Neuronal stem cell (in vitro differentiated cells): ENCODE data around the gene ALDH3B2.
A peak's percentile ranks its signal among the peaks of the same experiment; 100 is the strongest.

Source experiments
- DNase-seq: peaks from one replicate; pipeline ENCODE4 v3.0.0-alpha.2; 2013; ENCODE audit warnings: low spot score
- H2AFZ ChIP-seq: one replicate; pipeline ENCODE4 v1.6.1; 2013; ENCODE audit warnings: mild to moderate bottlenecking, low read length, inconsistent platforms
- H2AK5ac ChIP-seq: 2 replicates; pipeline ENCODE4 v1.6.1; 2013; ENCODE audit warnings: low read depth, mild to moderate bottlenecking, inconsistent platforms, low read length, moderate library complexity, mixed read lengths
- H2BK120ac ChIP-seq: 2 replicates; pipeline ENCODE4 v1.6.1; 2013; ENCODE audit warnings: low read depth, mild to moderate bottlenecking, inconsistent platforms, low read length, moderate library complexity, mixed read lengths
- H2BK12ac ChIP-seq: one replicate; pipeline ENCODE4 v1.6.1; 2013; ENCODE audit warnings: low read length, inconsistent platforms
- H2BK15ac ChIP-seq: 2 replicates; pipeline ENCODE4 v1.6.1; 2013; ENCODE audit warnings: mild to moderate bottlenecking, low read length, inconsistent platforms, mixed read lengths
- H2BK5ac ChIP-seq: one replicate; pipeline ENCODE4 v1.6.1; 2013; ENCODE audit warnings: inconsistent platforms, mild to moderate bottlenecking, low read length, moderate library complexity
- H3K14ac ChIP-seq: one replicate; pipeline ENCODE4 v1.6.1; 2013; ENCODE audit warnings: low read length, inconsistent platforms
- H3K18ac ChIP-seq: 2 replicates; pipeline ENCODE4 v1.6.1; 2013; ENCODE audit warnings: low read length, inconsistent platforms
- H3K23ac ChIP-seq: 2 replicates; pipeline ENCODE4 v1.6.1; 2013; ENCODE audit warnings: low read depth, mild to moderate bottlenecking, mixed read lengths, low read length, inconsistent platforms; ENCODE audit not compliant: poor library complexity
- H3K27ac ChIP-seq: replicated peaks from 3 replicates; pipeline ENCODE4 v1.5.1; 2013; ENCODE audit warnings: low read length, inconsistent platforms
- H3K27me3 ChIP-seq, 3 experiments: 2 replicates each; pipeline ENCODE4 v1.6.1; 2013; ENCODE audit warnings: low read length in 3 of 3, mild to moderate bottlenecking in 2 of 3, inconsistent platforms in 1 of 3, low read depth in 1 of 3, mixed read lengths in 1 of 3, moderate library complexity in 1 of 3; ENCODE audit not compliant: control insufficient read depth in 3 of 3, insufficient read depth in 3 of 3
- H3K36me3 ChIP-seq, 2 donors: replicated peaks in 1 of 2; 2 replicates each; pipeline ENCODE4 v1.6.1; 2013; ENCODE audit warnings: low read length in 2 of 2; ENCODE audit not compliant: control insufficient read depth in 2 of 2, insufficient read depth in 2 of 2
- H3K4ac ChIP-seq: 2 replicates; pipeline ENCODE4 v1.6.1; 2013; ENCODE audit warnings: inconsistent platforms, mild to moderate bottlenecking, low read length, moderate library complexity
- H3K4me1 ChIP-seq, 2 donors: 1 replicate in 1 of 2; 2 replicates in 1 of 2; pipeline ENCODE4 v1.6.1; 2013; ENCODE audit warnings: low read length in 2 of 2, low read depth in 1 of 2; ENCODE audit not compliant: control insufficient read depth in 2 of 2, insufficient read depth in 1 of 2
- H3K4me2 ChIP-seq: one replicate; pipeline ENCODE4 v1.6.1; 2013; ENCODE audit warnings: mild to moderate bottlenecking, low read length, inconsistent platforms; ENCODE audit not compliant: insufficient read depth, poor library complexity, severe bottlenecking
- H3K4me3 ChIP-seq, 2 donors: 2 replicates each; pipeline ENCODE4 v1.5.1; 2013; ENCODE audit warnings: low read length in 2 of 2, mild to moderate bottlenecking in 2 of 2, inconsistent platforms in 1 of 2, moderate library complexity in 1 of 2
- H3K79me1 ChIP-seq: one replicate; pipeline ENCODE4 v1.6.1; 2013; ENCODE audit warnings: low read depth, mild to moderate bottlenecking, inconsistent platforms, low read length, moderate library complexity
- H3K9ac ChIP-seq: one replicate; pipeline ENCODE4 v1.6.1; 2013; ENCODE audit warnings: mild to moderate bottlenecking, low read depth, low read length, inconsistent platforms; ENCODE audit not compliant: poor library complexity
- H3K9me3 ChIP-seq, 2 donors: replicated peaks in 1 of 2; 2 replicates each; pipeline versions ENCODE3 to v1.6.1; 2013; ENCODE audit warnings: low read length in 2 of 2, mild to moderate bottlenecking in 2 of 2, inconsistent platforms in 1 of 2, low read depth in 1 of 2, mixed read lengths in 1 of 2, moderate library complexity in 1 of 2; ENCODE audit not compliant: control insufficient read depth in 2 of 2, insufficient read depth in 1 of 2
- H4K8ac ChIP-seq: one replicate; pipeline ENCODE4 v1.6.1; 2013; ENCODE audit warnings: low read depth, mild to moderate bottlenecking, inconsistent platforms, low read length, moderate library complexity
- H4K91ac ChIP-seq: one replicate; pipeline ENCODE4 v1.6.1; 2013; ENCODE audit warnings: low read length, low read depth, mild to moderate bottlenecking, inconsistent platforms; ENCODE audit not compliant: poor library complexity
- WGBS, 2 donors: extraction: QIAGEN DNeasy Blood & Tissue Kit; methylation state at CpG; one replicate each; pipeline ENCODE4 v1.1.7; 2013; ENCODE audit warnings: missing lambda C conversion rate in 2 of 2, mixed read lengths in 1 of 2; ENCODE audit not compliant: insufficient read length in 2 of 2, insufficient replicate concordance in 1 of 2; ENCODE audit errors: extremely low coverage in 2 of 2; 5-methylcytosine and 5-hydroxymethylcytosine counted together

The ALDH3B2 gene

DNA sequence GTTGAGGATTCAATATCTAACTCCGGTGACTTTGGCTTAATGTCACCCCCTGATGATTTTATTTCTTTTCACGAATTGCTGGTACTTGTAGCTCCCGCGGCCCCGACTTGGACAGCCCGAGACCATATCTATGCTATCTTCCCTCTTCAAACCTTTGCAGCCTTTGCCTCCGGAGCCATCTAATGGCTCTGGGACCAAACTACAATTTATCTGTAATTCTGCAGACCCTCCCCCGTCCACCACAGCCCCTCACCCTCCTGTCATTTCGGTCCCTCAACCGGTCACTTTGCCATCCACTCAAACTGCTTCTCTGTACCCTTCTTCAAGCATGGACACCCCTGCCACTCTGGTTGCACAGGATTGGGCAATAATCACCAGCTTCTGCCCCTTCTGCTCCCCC is 25.7 kb upstream of the ALDH3B2 start:
- Histone ChIP-seq H3K27me3 (peaks cover 0 to 38% (median 0%) of the 10 kb centered on the region in 3 experiments), H3K4me3 (peak overlapping the region in 1 of 2 donors; percentile 13), H3K9ac (no peak overlapping the region), H2BK12ac (no peak overlapping the region), H2AFZ (no peak overlapping the region), H4K91ac (no peak overlapping the region), H3K79me1 (no peaks in the 10 kb centered on the region), H3K4me2 (no peak overlapping the region), H3K14ac (no peak overlapping the region), H3K4me1 (peaks cover 0 to 7% of the 10 kb centered on the region in 2 donors), H4K8ac (no peak overlapping the region), H2BK5ac (no peak overlapping the region), H2AK5ac (no peak overlapping the region), H3K27ac (peak overlapping the region; percentile 70), H3K18ac (peak overlapping the region; percentile 74), H3K23ac (no peak overlapping the region), H2BK15ac (peak overlapping the region; percentile 21), H3K4ac (no peak overlapping the region), H2BK120ac (no peak overlapping the region), H3K9me3 (peaks cover 0 to 7% of the 10 kb centered on the region in 2 donors), H3K36me3 (no peaks in the 10 kb centered on the region)
- no CpG with 5 or more reads among the region's 10 CpGs for WGBS, 2 donors
- DNase-seq, result no peak

DNA sequence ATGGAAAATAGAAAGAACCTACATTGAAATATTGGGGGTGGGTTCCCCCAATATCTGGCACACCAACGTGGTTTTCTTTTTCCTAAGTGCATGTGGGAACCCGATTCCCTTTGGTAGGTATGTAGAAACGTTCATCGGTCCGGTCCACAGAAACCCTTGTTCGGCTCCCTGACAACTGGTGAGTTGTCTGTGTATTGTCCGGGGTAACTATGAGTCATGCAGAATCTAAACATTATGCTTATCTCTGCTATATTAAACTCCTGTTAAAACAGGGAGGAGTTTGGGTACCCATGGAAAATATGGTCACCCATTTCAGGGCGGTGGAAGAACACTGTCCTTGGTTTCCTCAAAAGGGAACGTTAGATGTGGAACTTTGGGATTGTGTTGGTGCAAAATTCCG is 25.1 kb upstream of the ALDH3B2 start:
- no peak overlapping the region for H3K4me3 ChIP-seq
- WGBS, 2 donors, result no CpG with 5 or more reads among the region's 10 CpGs
- no peak overlapping the region for H3K18ac ChIP-seq
- no peak overlapping the region for H2BK120ac ChIP-seq
- H3K4ac ChIP-seq, result no peak overlapping the region
- H3K4me1 ChIP-seq, result peaks cover 0 to 7% of the 10 kb centered on the region in 2 donors
- H3K14ac ChIP-seq, result no peak overlapping the region
- DNase-seq, result no peak
- H2BK15ac ChIP-seq, result no peak overlapping the region
- no peak overlapping the region for H3K4me2 ChIP-seq
- H2BK5ac ChIP-seq, result no peak overlapping the region
- no peak overlapping the region for H3K9ac ChIP-seq
- peaks cover 0 to 9% of the 10 kb centered on the region in 2 donors for H3K9me3 ChIP-seq
- H3K23ac ChIP-seq, result no peak overlapping the region
- peaks cover 0 to 37% (median 0%) of the 10 kb centered on the region in 3 experiments for H3K27me3 ChIP-seq
- no peak overlapping the region for H4K8ac ChIP-seq
- H2BK12ac ChIP-seq, result no peak overlapping the region
- H4K91ac ChIP-seq, result no peak overlapping the region
- no peak overlapping the region for H2AK5ac ChIP-seq
- H3K27ac ChIP-seq, result no peak overlapping the region
- no peaks in the 10 kb centered on the region for H3K36me3 ChIP-seq
- H2AFZ ChIP-seq, result no peak overlapping the region
- H3K79me1 ChIP-seq, result no peaks in the 10 kb centered on the region

DNA sequence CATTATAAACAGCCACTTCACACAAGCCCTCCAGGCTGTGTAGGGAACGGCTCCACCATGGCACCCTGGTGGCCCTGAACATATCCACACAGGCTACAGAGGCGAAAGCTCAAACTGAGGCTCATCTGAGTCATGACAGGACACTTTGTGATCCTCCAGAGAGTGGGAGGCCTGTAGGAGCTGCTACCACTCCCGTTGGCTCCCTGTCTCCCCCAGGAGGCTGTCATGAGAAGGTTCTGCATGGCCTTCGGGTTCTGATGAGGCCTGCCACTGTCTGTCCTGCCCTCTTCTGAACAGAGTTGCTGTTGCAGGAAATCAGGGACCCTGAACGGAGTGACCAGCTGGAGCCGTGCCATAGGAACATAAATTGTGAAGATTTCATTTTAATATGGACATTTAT is 23.8 kb upstream of the ALDH3B2 start:
- no peak overlapping the region for H2BK12ac ChIP-seq
- WGBS, 2 donors, result no CpG with 5 or more reads among the region's 6 CpGs
- no peak overlapping the region for H3K4me2 ChIP-seq
- peaks cover 0 to 7% of the 10 kb centered on the region in 2 donors for H3K4me1 ChIP-seq
- no peak overlapping the region for H2BK15ac ChIP-seq
- H2BK120ac ChIP-seq, result no peak overlapping the region
- peaks cover 0 to 9% of the 10 kb centered on the region in 2 donors for H3K9me3 ChIP-seq
- no peak for DNase-seq
- no peaks in the 10 kb centered on the region for H3K36me3 ChIP-seq
- peak overlapping the region; percentile 64 for H3K18ac ChIP-seq
- H2AFZ ChIP-seq, result no peak overlapping the region
- H3K4ac ChIP-seq, result peak overlapping the region; percentile 11
- H3K79me1 ChIP-seq, result no peaks in the 10 kb centered on the region
- no peak overlapping the region for H3K9ac ChIP-seq
- peak overlapping the region; percentile 94 for H2AK5ac ChIP-seq
- peak overlapping the region; percentile 17 for H4K8ac ChIP-seq
- no peak overlapping the region for H3K27ac ChIP-seq
- H2BK5ac ChIP-seq, result no peak overlapping the region
- peak overlapping the region; percentile 12 for H4K91ac ChIP-seq
- no peak overlapping the region for H3K4me3 ChIP-seq
- peaks cover 0 to 35% (median 0%) of the 10 kb centered on the region in 3 experiments for H3K27me3 ChIP-seq
- H3K14ac ChIP-seq, result peak overlapping the region; percentile 71
- H3K23ac ChIP-seq, result no peak overlapping the region

DNA sequence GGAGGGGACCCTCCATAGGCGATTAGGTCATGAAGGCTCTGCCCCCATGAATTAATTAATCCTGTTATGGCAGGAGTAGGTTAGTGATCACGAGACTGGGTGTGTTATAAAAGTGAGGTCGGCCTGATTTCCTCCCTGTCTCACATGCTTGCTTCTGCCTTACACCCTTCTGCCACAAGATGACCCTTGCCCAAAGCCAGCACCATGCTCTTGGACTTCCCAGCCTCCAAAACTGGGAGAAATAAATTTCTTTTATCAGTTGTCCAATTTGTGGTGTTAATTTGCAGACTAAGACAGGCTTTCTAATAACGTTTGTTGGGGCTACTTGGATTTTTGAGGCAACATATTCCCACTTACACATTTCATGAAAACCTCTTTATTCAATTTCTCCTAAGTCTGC is 23.4 kb upstream of the ALDH3B2 start:
- Histone ChIP-seq H2BK5ac (no peak overlapping the region), H3K4me2 (no peak overlapping the region), H2BK15ac (no peak overlapping the region), H3K27me3 (peaks cover 0 to 35% (median 0%) of the 10 kb centered on the region in 3 experiments), H3K9me3 (peaks cover 0 to 9% of the 10 kb centered on the region in 2 donors), H3K4me1 (peaks cover 0 to 7% of the 10 kb centered on the region in 2 donors), H2AK5ac (peak overlapping the region; percentile 94), H3K14ac (peak overlapping the region; percentile 71), H3K23ac (no peak overlapping the region), H4K8ac (no peak overlapping the region), H3K36me3 (no peaks in the 10 kb centered on the region), H3K79me1 (no peaks in the 10 kb centered on the region), H2AFZ (no peak overlapping the region), H3K4me3 (no peak overlapping the region), H3K9ac (no peak overlapping the region), H2BK12ac (no peak overlapping the region), H3K4ac (no peak overlapping the region), H2BK120ac (no peak overlapping the region), H3K27ac (no peak overlapping the region), H4K91ac (no peak overlapping the region), H3K18ac (no peak overlapping the region)
- no CpG with 5 or more reads among the region's 4 CpGs for WGBS, 2 donors
- DNase-seq, result no peak
